H9 (cell line): ENCODE data around the gene KPNA2. TPM values are rescaled to one million over a fixed set of nuclear protein-coding genes. Genes with fewer than 3 reads are reported as not detected.
"Not testable (repeated sequence)": the region's sequence is repeated elsewhere in the genome, so short reads cannot be mapped to it uniquely, and the experiment has no call there.

Experiments used
- DNase-seq: peaks from one replicate; pipeline ENCODE4 v3.0.0-alpha.2; 2017
- H2AFZ ChIP-seq: one replicate; pipeline ENCODE4 v1.6.1; 2013; ENCODE audit warnings: mild to moderate bottlenecking, low read length, control low read depth, moderate library complexity
- H2AK5ac ChIP-seq: 2 replicates; pipeline ENCODE4 v1.6.1; 2013; ENCODE audit warnings: low read length, control low read depth, mixed read lengths; ENCODE audit not compliant: insufficient read length
- H2BK120ac ChIP-seq: one replicate; pipeline ENCODE4 v1.6.1; 2013; ENCODE audit warnings: low read depth, mild to moderate bottlenecking, low read length, control low read depth, inconsistent platforms; ENCODE audit not compliant: poor library complexity, severe bottlenecking
- H2BK12ac ChIP-seq: 2 replicates; pipeline ENCODE4 v1.6.1; 2013; ENCODE audit warnings: low read length, control low read depth, mixed read lengths, low read depth; ENCODE audit not compliant: insufficient read length
- H2BK15ac ChIP-seq: 2 replicates; pipeline ENCODE4 v1.6.1; 2013; ENCODE audit warnings: low read depth, low read length, control low read depth
- H2BK20ac ChIP-seq: one replicate; pipeline ENCODE4 v1.6.1; 2013; ENCODE audit warnings: low read depth, mild to moderate bottlenecking, low read length, control low read depth, inconsistent platforms; ENCODE audit not compliant: poor library complexity, severe bottlenecking
- H2BK5ac ChIP-seq: 2 replicates; pipeline ENCODE4 v1.6.1; 2013; ENCODE audit warnings: low read length, control low read depth, mixed read lengths; ENCODE audit not compliant: insufficient read length
- H3K14ac ChIP-seq: 2 replicates; pipeline ENCODE4 v1.6.1; 2013; ENCODE audit warnings: low read length, control low read depth; ENCODE audit not compliant: insufficient read depth
- H3K18ac ChIP-seq: 2 replicates; pipeline ENCODE4 v1.6.1; 2013; ENCODE audit warnings: low read depth, mild to moderate bottlenecking, mixed read lengths, low read length, control low read depth; ENCODE audit not compliant: insufficient read length
- H3K23ac ChIP-seq: 2 replicates; pipeline ENCODE4 v1.6.1; 2013; ENCODE audit warnings: low read length, control low read depth, mixed read lengths, low read depth; ENCODE audit not compliant: insufficient read length
- H3K23me2 ChIP-seq: 2 replicates; pipeline ENCODE4 v1.6.1; 2013; ENCODE audit warnings: low read depth, mild to moderate bottlenecking, mixed read lengths, low read length, control low read depth; ENCODE audit not compliant: insufficient read length, poor library complexity, severe bottlenecking
- H3K27ac ChIP-seq: 2 replicates; pipeline ENCODE4 v1.5.1; 2013; ENCODE audit warnings: low read length, control low read depth, mixed read lengths, low read depth; ENCODE audit not compliant: insufficient read length
- H3K27me3 ChIP-seq: 2 replicates; pipeline ENCODE4 v1.6.1; 2013; ENCODE audit warnings: low read length, control low read depth, inconsistent platforms; ENCODE audit not compliant: insufficient read depth
- H3K4ac ChIP-seq: 2 replicates; pipeline ENCODE4 v1.6.1; 2013; ENCODE audit warnings: low read depth, mild to moderate bottlenecking, control low read depth, inconsistent platforms, low read length, moderate library complexity
- H3K4me1 ChIP-seq: 2 replicates; pipeline ENCODE4 v1.6.1; 2013; ENCODE audit warnings: low read length, control low read depth, inconsistent platforms; ENCODE audit not compliant: insufficient read depth
- H3K4me2 ChIP-seq: 2 replicates; pipeline ENCODE4 v1.6.1; 2013; ENCODE audit warnings: low read length, control low read depth, mixed read lengths; ENCODE audit not compliant: insufficient read length, insufficient read depth
- H3K56ac ChIP-seq: 2 replicates; pipeline ENCODE4 v1.6.1; 2013; ENCODE audit warnings: low read depth, mild to moderate bottlenecking, mixed read lengths, low read length, control low read depth; ENCODE audit not compliant: insufficient read length
- H3K79me1 ChIP-seq: 2 replicates; pipeline ENCODE4 v1.6.1; 2013; ENCODE audit warnings: low read depth, mild to moderate bottlenecking, moderate library complexity, low read length, control low read depth, inconsistent platforms; ENCODE audit not compliant: insufficient read depth, poor library complexity, severe bottlenecking
- H3K79me2 ChIP-seq: 2 replicates; pipeline ENCODE4 v1.6.1; 2013; ENCODE audit warnings: low read length, control low read depth, inconsistent platforms; ENCODE audit not compliant: insufficient read depth
- H3K9ac ChIP-seq: 2 replicates; pipeline ENCODE4 v1.6.1; 2013; ENCODE audit warnings: low read length, control low read depth, mixed read lengths; ENCODE audit not compliant: insufficient read length; ENCODE audit errors: extremely low read depth
- H3K9me3 ChIP-seq: one replicate; pipeline ENCODE4 v1.6.1; 2013; ENCODE audit warnings: low read depth, low read length, inconsistent platforms; ENCODE audit not compliant: control insufficient read depth
- H3T11ph ChIP-seq: one replicate; pipeline ENCODE4 v1.6.1; 2013; ENCODE audit warnings: mild to moderate bottlenecking, low read length, control low read depth, inconsistent platforms
- H4K20me1 ChIP-seq: one replicate; pipeline ENCODE4 v1.6.1; 2013; ENCODE audit not compliant: control insufficient read depth, insufficient read length, insufficient read depth
- H4K5ac ChIP-seq: 2 replicates; pipeline ENCODE4 v1.6.1; 2013; ENCODE audit warnings: low read depth, mild to moderate bottlenecking, mixed read lengths, low read length, control low read depth; ENCODE audit not compliant: insufficient read length
- H4K8ac ChIP-seq: replicated peaks from 2 replicates; pipeline ENCODE4 v1.6.1; 2013; ENCODE audit warnings: low read length, control low read depth, mixed read lengths, low read depth; ENCODE audit not compliant: insufficient read length
- H4K91ac ChIP-seq: 2 replicates; pipeline ENCODE4 v1.6.1; 2013; ENCODE audit warnings: low read depth, mild to moderate bottlenecking, moderate library complexity, mixed read lengths, low read length, control low read depth; ENCODE audit not compliant: insufficient read length
- H3K27ac Mint-ChIP-seq, 3 experiments: 2 replicates in 2 of 3; 3 replicates in 1 of 3; pipeline ENCODE4 v1.8.0; 2020 to 2021; ENCODE audit warnings: mixed read lengths in 3 of 3, mild to moderate bottlenecking in 1 of 3, moderate library complexity in 1 of 3
- H3K27me3 Mint-ChIP-seq: 2 replicates; pipeline ENCODE4 v1.8.0; 2021; ENCODE audit warnings: low read depth, mild to moderate bottlenecking, moderate library complexity, mixed read lengths
- H3K36me3 Mint-ChIP-seq, 3 experiments: 2 replicates in 2 of 3; 3 replicates in 1 of 3; pipeline ENCODE4 v1.8.0; 2020 to 2021; ENCODE audit warnings: low read depth in 3 of 3, mixed read lengths in 3 of 3; ENCODE audit not compliant: insufficient read depth in 1 of 3
- H3K4me1 Mint-ChIP-seq, 2 experiments: 2 replicates each; pipeline ENCODE4 v1.8.0; 2020; ENCODE audit warnings: mixed read lengths in 2 of 2
- H3K4me3 Mint-ChIP-seq, 2 experiments: 2 replicates in 1 of 2; 3 replicates in 1 of 2; pipeline ENCODE4 v1.8.0; 2020 to 2021; ENCODE audit warnings: mild to moderate bottlenecking in 2 of 2, mixed read lengths in 2 of 2, moderate library complexity in 1 of 2
- H3K9me3 Mint-ChIP-seq, 2 experiments: 2 replicates in 1 of 2; 3 replicates in 1 of 2; pipeline ENCODE4 v1.8.0; 2020; ENCODE audit warnings: mild to moderate bottlenecking in 2 of 2, mixed read lengths in 2 of 2, moderate library complexity in 1 of 2
- WGBS: extraction: QIAGEN DNeasy Blood & Tissue Kit; methylation state at CpG from one replicate; pipeline ENCODE4 v1.1.7; 2013; ENCODE audit warnings: missing lambda C conversion rate, low lambda C conversion rate, mixed read lengths; ENCODE audit not compliant: insufficient read length; ENCODE audit errors: extremely low coverage; 5-methylcytosine and 5-hydroxymethylcytosine counted together
- total RNA-seq: library from RNA; stranded (reverse); gene quantifications from 2 replicates; pipeline ENCODE4 v1.2.1, GENCODE V29; 2021

Gene KPNA2
- total RNA-seq, 1 experiment from 2014 or later = 432 TPM

GRCh38 chr17:68087131-68087623 lies 51.6 kb downstream of the KPNA2 start:
- H4K20me1 ChIP-seq, H3K18ac ChIP-seq, H2BK5ac ChIP-seq, H3K9ac ChIP-seq, H2BK15ac ChIP-seq, H3K27ac Mint-ChIP-seq, H3K27ac ChIP-seq, H4K8ac ChIP-seq, H3K27me3 Mint-ChIP-seq, H3K4me1 ChIP-seq, H3K4me2 ChIP-seq, H3K23ac ChIP-seq, H3K56ac ChIP-seq, H3K14ac ChIP-seq, H3K79me2 ChIP-seq, H3K9me3 Mint-ChIP-seq, H3K4me3 Mint-ChIP-seq, H3K23me2 ChIP-seq, H3K27me3 ChIP-seq, H2AFZ ChIP-seq, H2BK20ac ChIP-seq, H3K9me3 ChIP-seq, H3K79me1 ChIP-seq, H3K36me3 Mint-ChIP-seq, H4K91ac ChIP-seq, H4K5ac ChIP-seq, H3T11ph ChIP-seq, H2BK12ac ChIP-seq, DNase-seq, H2AK5ac ChIP-seq, H2BK120ac ChIP-seq, H3K4ac ChIP-seq: not testable (repeated sequence)
- peaks cover 12 to 17% of the 10 kb centered on the region in 2 experiments for H3K4me1 Mint-ChIP-seq
- no CpG with 5 or more reads among the region's 11 CpGs for WGBS
